ENCODE results near the gene ASXL1.

- TF ChIP-seq, protein P1, sequence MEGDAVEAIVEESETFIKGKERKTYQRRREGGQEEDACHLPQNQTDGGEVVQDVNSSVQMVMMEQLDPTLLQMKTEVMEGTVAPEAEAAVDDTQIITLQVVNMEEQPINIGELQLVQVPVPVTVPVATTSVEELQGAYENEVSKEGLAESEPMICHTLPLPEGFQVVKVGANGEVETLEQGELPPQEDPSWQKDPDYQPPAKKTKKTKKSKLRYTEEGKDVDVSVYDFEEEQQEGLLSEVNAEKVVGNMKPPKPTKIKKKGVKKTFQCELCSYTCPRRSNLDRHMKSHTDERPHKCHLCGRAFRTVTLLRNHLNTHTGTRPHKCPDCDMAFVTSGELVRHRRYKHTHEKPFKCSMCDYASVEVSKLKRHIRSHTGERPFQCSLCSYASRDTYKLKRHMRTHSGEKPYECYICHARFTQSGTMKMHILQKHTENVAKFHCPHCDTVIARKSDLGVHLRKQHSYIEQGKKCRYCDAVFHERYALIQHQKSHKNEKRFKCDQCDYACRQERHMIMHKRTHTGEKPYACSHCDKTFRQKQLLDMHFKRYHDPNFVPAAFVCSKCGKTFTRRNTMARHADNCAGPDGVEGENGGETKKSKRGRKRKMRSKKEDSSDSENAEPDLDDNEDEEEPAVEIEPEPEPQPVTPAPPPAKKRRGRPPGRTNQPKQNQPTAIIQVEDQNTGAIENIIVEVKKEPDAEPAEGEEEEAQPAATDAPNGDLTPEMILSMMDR (IDR thresholded peaks at IDR 0.05 in 8 of 11, conservative IDR thresholded peaks at IDR 0.05 in 3 of 11), result no peak
- TF ChIP-seq POLR2A (IDR thresholded peaks at IDR 0.05) (no peak), POLR2AphosphoS5 (IDR thresholded peaks at IDR 0.05) (peak; percentile 33 to 65 (median 55))
Measured at GRCh38 chr20:32483351-32484224, 125.5 kb downstream of the ASXL1 start.
